GM18870 (cell line): ENCODE measurements around the gene SLC13A2.

Source experiments
- ATAC-seq: cut with Tn5 transposase; IDR thresholded peaks from one replicate; pipeline ENCODE4 v1.9.1; 2021; ENCODE audit warnings: moderate library complexity; ENCODE audit not compliant: unreplicated experiment

Gene SLC13A2

GRCh38 chr17:28533091-28533807 is 59.8 kb downstream of the SLC13A2 start:
- ATAC-seq: no peak

DNA sequence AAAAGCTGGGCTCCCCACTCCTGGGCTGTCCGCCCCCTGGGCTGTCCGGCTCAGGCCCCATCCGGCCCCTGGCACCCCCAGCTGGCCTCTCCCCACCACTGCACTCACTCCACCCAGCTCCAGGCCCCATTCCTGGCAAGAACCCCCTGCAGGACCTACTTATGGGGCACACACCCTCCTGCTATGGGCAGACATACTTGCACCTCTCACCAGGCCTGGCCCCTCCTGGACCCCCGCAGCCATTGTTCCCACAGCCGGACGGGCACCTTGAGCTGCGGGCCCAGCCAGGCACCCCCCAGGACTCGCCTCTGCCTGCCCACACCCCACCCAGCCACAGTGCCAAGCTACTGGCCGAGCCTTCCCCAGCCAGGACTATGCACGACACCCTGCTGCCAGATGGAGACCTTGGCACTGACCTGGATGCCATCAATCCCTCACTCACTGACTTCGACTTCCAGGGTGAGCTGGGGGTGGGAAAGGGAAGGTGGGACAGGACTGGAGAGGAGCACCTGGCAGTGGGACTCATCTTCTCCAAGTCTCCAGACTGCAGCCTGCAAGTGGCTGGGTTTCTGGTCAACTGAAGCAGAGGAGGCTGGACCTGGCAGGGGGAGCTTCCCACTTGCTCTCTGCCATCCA is 61.4 kb downstream of the SLC13A2 start:
- ATAC-seq: no peak

- ATAC-seq: no peak
These were observed 63.2 kb downstream of the SLC13A2 start for GRCh38 chr17:28536532-28537218.

DNA sequence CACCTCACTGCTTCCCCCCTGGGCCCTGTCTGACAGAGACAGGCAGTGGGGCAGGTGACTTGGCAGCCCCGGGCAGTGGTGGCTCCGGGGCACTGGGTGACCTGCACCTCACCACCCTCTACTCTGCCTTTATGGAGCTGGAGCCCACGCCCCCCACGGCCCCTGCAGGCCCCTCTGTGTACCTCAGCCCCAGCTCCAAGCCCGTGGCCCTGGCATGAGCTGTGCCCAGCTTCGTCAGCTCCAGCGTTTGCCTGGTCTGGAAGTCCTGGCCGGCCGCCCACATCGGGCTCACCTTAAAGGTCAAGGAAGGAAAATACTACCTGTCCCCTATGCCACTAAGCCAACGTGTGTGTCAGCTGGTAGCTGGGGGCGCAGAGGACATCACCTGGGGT is 63.8 kb downstream of the SLC13A2 start:
- no peak for ATAC-seq

DNA sequence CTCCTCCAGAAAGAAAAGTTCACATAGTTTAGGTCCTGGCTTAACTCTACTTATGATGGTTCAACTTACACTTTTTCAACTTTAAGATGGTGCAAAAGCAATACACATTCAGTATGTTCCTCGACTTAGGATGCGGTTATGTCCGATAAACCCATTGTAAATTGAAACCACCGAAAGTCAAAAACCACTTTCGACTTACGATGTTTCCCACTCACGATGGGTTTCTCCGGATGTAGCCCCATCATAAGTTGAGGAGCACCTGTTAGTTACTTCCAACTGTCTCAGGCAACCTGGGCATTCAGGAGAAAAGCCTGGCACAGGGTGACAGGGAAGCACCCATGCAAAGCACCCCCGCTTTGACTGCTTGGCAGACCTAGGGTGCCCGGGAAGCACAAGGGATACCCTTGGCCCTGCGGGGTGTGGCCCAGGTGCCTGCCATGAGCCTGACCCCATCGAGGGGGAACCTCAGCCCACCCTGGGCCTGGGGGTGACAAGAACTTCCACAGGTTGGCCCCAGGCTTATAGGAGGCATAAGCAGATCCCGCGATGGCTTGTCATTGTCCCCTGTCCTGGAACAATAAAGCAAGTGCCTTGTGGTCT is 65.0 kb downstream of the SLC13A2 start:
- ATAC-seq: no peak

DNA sequence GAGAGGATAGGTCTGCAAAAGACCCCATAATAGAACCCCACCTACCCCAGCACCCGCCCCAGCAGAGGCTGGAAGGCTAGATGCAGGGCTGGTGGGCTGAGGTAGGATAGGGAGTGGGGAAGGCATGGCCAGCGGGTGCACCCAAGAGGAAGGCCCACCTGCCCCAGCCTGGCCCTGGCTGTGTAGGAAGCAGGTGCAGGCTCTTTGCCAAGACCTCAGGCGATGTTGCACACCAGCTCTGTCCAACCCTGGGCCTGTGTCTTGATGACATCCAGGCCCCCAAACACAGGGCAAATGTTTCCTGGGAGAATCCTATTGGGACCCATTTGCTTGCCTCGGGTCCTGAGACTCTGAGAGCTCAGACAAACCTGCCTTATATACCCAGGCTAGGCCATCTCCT is 66.8 kb downstream of the SLC13A2 start:
- no peak for ATAC-seq

GRCh38 chr17:28541439-28541838 is 68.0 kb downstream of the SLC13A2 start:
- no peak for ATAC-seq

- ATAC-seq: no peak
These were observed 71.1 kb downstream of the SLC13A2 start for GRCh38 chr17:28544402-28545140.

GRCh38 chr17:28545141-28545503 is 71.7 kb downstream of the SLC13A2 start:
- ATAC-seq: no peak

DNA sequence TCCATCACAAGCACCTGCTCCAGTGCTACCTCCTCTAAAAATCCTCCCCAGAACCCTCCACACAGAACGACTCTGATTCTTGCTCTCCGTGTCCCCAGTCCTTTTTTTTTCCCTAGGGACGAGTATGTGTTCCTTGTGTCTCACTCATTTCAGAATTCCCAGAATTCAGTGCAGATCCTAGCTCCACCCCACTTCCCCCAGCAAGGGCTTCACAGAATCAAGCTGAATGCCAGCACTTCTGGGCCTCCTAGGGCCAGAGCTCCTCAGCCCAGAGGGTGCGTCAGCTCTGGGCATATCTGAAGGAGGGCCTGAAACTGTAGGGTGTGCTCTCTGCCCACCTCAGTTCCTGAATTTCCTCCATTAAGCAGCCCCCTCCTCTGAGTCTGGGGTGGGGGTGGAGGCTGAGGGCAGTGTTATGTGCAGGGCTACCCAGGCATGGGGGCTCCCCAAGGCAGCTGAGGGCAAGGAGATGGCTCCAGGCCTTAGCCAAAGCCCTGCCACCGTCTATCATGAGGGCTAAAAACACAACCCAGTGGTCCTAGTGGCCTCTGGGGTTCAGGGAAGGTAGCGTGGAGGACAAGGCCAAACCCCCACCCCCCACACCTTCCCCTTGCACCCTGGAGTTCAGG is 72.5 kb downstream of the SLC13A2 start:
- ATAC-seq: no peak

DNA sequence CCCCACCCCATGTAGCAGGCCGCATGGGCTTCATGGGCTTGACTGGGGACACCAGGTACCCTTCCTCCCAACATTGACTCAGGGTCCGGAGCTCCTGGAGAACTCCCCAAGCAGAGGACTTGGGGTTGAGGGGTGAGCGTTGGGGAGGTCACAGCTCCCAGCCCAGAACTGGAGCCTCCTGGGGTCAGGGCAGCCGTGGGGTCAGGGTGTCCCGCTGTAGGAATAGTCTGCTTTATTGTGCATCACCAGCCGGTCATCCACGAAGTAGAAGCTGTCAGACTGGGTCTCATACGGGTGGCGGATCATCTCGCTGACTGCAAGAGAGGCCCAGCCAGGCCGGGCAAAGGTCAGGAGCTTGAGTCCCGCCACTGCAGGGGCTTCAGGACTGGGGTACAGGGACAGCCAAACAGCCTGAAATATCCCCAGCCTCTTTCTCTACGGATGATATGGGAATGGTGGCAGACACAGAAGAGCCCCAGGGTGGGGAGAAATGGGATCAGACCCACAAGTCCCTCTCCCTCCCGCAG is 73.7 kb downstream of the SLC13A2 start:
- no peak for ATAC-seq
